Stimulated activated CD4-positive, alpha-beta T cell treated with anti-CD3 and anti-CD28 coated beads, Interleukin-1b, Interleukin-23, amount 100 ng/mL, for 48 hours (primary cell): ENCODE data around the gene SPRING1.

Experiments used
- DNase-seq: peaks from one replicate; pipeline ENCODE4 v3.0.0-alpha.2; 2020

The SPRING1 gene

DNA sequence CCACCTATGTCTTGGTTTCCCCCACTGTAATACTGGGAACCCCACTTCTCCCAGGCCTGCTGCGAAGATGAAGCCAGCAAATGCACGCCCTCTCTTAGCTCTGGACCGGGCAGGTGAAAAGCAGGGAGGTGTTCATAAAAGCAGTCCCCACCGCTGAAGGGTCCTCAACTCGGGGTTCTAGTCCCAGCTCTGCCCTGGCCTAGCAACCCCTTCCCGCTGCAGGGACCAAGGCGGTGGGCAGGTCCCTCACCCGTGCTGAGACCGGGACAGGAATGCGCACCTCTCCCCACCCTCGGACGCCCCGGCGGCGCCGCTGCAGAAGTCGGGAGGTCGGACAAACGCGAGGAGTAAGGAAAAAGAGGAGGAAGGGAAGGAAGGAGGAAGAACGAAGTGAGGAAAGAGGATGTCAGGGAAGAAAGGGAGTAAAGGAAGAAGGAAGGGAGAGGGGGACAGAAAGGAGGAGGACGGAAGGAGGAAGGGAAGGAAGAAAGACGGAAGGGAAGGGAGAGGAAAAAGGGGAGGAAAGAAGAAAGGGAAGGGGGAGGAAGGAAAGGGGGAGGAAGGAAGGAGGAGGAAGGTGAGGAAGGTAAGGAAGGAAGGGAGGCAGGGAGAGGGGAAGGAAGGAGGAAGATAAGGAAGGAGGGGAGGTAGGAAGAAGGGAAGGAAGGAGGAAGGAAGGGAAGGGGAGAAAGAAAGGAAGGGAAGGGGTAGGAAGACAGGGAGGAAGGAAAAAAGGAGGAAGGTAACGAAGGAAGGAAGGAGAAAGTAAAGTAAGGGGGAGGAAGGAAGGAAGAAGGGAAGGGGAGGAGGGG, 701 bp downstream of the SPRING1 start:
- no peak for DNase-seq

DNA sequence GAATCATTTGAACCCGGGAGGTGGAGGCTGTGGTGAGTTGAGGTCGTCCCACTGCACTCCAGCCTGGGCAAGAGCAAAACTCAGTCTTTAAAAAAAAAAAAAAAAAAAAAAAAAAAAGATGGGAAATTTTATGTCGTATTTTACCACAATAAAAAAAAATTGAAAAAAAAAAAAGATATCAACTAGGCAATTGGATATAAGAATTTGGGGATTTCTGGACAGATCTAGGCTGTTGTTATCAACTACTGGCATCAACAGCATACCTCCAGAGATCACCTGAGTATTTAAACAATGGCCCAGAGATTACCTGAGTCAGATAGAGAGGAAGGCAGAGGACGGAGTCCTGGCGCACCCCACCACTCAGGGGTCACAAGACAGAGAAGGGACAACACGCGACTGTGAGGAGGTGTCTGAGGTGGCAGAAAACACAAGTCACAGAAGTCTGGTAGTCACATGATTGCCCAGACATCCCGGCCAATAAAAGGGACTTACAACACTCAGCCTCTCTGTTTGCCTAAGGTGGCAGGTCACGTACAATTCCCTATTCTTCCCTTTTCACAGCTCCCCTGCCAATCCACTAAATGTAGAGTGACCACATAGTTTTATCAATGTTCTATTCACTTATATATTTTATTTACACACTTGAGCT, 1.8 kb downstream of the SPRING1 start:
- no peak for DNase-seq

DNA sequence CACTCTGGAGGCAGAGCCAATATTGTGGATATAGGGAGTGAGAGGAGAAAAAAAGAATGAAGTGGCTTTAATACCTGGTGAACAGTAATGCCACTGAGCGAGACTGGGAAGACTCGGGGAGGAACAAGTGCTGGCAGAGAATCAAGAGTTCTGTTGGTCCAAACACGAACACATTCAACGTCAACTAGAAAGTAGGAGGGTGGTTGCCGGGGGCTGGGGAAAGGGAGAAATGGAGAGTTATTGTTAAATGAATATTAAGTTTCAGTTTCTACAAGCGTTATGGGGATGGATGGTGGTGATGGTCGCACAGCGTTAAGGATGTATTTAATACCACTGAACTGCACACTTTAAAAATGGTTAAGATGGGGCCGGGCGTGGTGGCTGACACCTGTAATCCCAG, 2.8 kb downstream of the SPRING1 start:
- no peak for DNase-seq

DNA sequence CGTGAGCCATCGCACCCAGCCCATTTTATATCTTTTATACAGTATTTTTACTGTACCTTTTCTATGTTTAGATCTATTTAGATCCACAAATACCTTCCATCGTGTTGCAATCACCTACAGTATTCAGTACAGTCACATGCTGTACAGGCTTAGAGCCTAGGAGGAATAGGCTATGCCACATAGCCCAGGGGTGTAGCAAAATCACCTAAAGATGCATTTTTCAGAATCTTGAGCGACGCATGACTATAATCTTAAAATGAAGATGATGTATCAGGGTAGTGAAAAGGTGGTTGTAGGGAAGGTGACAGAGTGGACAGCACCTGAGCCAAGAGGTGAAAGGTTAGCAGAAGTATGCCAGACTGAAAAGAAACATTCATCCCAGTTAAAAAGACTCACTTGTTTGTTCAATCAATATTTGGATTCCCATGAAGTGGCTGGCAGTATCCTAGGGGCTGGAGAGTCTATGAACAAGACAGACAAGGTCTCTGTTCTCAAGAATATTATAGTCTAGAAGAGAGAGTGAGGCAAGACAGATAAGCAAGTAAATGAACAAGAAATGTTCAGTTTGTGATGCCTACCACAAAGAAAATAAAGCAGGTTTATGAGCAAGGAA, 3.6 kb downstream of the SPRING1 start:
- DNase-seq = no peak

DNA sequence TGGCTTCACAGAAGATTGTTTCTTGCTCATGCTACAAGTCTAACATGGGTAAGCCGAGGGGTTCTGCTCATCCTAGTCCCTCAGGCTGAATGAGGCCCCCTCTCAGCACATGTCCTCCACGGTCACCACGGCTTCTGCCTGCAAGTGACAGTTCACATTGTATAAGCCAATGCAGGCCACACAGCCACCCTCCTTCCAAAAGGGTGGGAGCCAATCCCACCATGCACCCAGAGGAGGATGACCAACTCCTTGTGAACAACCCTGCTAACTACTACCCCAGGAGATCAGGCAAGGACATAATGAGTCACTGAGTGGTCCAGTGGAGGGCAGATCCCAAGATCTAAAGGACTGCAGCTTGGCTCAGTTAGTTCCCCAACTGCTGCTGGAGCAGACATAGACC, 6.1 kb downstream of the SPRING1 start:
- no peak for DNase-seq

DNA sequence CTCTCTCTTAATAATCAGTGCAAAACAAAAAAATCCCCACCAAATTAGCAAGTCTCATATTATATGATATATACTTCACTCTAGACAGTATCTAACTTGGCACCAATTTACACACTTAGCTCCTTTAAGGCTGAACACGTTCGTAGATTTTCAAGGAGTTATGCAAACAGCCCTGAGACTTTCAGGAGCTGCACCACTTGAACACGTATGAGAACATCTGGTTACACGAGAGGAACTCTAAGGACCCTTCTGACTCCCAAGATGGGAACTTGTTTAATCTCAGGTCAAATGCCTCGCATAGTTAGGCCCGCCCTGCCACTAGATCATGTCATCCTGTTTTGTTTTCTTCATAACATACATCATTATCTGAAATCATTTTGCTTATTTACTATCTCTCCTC, 10.0 kb downstream of the SPRING1 start:
- DNase-seq = no peak

DNA sequence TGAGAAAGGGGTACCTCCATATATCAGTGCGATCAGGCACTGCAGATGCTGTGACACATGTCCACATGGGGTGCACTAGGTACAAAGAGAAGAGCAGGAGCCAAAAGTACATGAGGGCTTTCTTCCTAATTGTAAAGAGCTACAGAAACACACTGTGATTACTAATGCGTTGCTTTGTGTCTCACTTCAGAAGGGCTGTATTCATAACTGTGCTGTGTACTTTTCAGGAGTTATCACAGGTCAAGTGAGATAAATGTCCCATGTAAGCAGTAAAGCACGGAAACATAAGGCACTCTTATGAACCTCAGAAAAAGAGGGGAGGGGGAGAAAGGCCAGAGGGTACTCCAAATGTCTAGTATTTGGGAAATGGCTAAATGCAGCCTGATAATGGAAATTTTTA, 10.6 kb downstream of the SPRING1 start:
- no peak for DNase-seq

DNA sequence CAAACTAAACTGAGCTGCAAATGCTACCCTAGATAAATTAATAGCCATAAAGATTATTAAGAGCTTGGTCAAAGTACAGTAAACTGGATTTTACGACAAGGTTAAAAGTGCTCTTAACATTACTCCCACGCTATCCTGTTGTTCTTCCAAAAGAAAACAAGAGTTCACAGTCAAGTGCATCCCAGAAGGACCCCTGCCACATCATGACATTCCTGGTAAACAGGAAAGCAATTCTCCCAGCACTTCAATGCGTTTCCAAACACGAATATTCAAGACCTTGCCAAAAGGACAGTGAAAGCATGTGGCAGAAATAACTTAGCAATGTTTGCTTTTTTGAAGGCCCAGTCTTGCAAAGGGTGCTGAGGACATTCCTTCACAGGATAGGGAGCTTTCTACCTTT, 11.2 kb downstream of the SPRING1 start:
- DNase-seq = no peak

DNA sequence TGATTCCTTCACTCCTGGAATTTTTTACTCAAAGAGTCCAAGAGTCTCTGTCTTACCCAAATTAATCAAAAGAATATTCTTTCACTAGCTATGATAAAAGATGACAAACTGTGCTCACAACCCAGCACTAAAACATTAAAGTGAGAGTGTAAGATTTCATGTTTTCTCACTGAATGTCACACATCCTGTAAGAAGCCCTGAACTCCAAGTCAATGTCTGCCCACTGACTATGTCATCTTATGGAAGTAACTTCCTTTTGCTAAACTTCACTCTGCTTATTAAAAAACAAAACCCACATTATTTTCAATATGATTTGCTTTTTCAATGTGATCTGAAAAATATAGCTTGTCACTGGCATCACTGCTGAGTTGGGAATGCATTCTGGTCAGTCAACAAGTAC, 15.6 kb downstream of the SPRING1 start:
- no peak for DNase-seq

DNA sequence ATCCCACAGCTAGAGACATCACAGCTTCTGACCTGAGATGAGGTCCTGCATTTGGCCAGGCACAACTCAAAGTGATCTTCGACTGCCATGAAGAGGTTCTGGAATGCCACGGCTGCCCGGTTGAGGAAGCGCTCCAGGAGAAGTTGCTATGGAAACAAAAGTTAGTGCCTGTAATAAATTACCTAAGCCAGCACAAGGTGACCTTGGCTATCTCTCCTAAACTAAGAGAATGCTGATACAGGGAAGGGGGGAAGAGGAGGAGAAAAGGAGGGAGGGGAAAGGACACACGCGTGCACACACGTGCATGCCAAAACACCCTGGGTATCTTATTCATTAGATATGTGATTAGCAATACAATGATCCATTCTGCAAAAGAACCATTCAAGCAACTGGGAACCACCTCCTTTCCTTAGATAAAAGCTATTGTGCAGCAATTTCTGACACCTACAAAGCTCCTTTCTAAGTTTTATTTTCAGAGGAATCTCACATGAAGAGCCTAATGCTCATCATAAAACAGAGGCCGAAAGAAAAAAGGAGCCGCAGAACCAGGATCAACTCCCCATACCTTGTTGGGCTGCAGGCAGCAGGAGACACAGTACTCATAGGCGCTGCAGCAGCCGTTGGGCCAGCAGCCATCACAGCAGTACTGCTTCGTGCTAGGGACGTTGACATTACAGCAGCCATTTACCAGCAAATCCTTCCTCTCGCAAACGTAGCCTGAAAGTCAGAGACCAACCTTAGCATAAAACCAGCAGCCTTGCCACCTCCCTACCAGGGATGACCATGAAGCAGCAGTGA, 17.9 kb downstream of the SPRING1 start:
- DNase-seq = no peak

DNA sequence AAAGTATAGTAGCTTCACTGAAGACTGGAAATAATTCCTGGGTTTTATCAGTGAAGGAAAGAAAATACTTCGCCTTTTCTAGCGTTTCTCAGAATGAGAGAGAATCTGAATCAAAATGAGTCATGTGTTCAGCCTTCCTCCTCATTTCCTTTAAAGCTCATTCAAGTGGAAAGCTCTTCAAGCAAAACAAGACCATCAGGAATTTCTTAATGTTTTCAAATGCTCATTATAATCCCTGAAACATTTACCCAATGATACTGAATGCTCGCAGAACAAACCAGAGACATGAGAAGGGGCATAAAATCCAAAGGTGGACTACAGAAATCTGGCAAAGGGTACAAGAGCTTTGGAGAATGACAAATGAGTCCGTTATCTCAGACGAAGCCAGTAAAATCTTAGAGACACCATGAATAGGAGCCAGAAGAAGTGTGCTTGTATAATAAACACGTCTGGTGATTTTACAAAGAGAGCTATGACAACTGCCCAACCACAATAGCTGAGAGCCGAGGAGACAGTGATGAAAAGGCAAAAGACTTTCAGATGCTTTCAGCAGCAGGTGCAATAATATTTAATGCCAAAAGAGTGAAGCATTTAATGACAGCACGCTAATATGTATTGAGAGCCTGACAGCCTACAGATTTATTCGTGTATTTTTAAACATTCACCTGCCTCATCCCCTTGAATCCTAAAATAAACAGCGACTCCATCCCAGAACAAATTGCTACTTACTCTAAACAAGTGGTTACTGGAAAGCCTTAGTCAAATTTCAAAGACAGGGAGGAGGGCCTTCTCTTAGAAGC, 19.0 kb downstream of the SPRING1 start:
- DNase-seq = no peak

DNA sequence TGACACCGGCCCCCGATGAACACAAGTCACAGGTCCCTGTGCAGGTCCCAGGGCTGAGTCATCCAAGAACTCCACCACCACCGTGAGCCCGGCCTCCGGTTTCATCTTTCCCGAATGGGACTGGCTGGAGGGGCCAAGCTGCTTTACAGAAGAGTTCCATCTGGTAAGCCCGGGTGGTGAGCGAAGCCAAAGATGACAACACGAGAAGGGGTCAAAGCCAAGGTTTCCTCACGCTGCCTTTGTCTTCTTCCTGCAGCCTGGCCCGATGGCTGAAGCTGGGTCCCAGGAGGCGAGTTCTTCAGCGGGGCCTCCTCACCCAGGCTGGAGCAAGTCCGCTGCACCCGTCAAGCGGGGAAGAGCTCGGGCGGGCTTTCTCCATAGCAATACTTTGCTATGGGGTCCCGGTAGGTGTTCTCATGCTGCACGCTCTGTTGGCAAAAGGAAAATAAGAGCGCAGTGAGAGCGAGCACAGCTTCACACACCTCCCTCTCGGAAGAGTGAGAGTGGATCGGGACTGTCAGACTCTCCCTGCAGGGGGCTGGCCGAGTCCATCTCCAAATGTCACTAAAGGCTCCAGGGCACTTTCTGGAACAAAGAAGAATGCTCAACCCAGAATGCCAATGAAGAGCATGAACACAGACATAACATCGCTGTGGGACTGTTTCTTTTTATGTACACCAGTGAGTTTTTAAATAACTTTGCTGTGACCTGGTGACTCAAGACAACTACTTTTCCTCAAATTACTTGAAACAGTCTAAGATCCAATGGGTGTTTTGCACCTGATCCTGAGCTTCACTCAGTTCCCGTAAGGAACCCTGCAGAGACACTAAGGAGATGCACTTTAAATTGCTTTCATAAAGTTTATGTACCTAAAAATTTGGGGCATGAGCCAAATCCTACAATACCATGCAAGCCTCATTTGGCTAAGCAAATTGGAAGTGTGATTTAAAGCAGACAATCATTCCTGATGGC, 20.1 kb downstream of the SPRING1 start:
- DNase-seq = no peak

DNA sequence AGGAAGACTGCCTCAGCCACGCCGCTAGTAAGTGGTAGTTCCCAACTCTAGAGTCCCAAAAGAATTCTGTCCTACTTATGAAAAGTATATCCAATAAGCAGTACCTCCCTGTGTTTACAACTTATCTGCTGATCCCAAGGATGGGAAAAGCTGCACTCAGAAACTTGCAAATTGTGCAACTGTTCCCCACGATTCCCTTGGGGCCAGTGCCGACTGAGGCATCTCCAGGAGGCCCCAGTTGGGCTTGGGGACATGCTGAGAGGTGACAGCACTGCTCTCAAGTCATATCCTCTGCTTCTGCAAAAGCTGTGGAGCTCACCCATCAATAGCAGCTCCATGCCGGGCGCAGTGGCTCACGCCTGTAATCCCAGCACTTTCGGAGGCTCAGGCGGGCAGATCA, 23.7 kb downstream of the SPRING1 start:
- no peak for DNase-seq

DNA sequence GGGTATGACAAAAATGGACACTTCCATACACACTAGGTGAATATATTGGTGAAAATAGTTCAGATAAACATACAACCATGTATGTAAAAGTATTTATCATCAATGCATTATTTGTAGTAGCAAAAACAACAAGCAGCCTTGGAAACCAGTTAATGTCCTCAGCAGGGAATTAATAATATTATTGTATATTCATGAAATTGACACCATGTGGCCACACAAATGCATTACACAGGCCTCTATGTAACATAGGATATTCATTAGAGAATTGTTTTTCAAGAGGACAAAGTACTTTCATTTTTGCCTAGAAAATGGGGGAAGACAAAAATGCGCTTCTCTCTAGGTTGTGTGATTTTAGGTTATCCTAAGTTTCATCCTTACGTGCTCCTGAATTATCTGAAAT, 24.3 kb downstream of the SPRING1 start:
- no peak for DNase-seq

DNA sequence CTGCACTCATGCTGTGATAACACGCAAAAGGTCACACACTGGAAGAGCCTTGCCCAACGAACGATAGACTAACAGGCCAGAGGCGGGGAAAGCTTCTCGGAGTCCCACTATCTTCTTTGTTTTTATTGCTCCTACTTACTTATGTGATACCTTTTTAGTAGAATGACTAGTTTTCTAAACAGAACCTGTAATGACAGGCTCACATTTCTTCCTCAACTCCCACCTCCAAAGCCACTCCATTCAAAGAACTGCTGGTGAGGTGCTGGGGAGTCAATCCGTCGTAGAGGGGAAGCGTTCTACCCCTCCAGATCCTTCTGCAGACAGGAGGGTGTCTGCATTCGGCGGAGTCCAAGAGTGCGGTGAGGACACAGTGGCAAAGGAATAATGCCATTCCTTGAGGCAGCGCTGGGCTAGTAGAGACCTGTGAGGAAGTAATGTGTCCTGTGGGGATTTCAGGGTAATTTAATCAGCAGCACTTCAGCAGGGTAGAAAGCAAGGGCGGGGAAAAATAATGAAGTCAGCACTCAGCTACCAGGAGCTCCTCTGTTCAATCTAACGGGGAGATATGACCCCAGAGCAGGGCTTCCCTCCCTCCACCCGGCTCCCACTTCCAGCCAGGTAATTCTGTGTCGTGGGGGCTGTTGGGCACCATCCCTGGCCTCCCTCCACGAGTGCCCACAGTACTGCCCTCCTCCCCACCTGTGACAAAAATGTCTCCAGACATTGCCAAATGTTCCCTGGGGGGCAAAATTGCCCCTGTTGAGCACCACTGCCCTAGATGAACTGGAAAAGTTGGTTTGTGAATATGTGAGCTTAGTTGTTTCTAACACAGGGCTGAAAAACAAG, 25.2 kb downstream of the SPRING1 start:
- no peak for DNase-seq

DNA sequence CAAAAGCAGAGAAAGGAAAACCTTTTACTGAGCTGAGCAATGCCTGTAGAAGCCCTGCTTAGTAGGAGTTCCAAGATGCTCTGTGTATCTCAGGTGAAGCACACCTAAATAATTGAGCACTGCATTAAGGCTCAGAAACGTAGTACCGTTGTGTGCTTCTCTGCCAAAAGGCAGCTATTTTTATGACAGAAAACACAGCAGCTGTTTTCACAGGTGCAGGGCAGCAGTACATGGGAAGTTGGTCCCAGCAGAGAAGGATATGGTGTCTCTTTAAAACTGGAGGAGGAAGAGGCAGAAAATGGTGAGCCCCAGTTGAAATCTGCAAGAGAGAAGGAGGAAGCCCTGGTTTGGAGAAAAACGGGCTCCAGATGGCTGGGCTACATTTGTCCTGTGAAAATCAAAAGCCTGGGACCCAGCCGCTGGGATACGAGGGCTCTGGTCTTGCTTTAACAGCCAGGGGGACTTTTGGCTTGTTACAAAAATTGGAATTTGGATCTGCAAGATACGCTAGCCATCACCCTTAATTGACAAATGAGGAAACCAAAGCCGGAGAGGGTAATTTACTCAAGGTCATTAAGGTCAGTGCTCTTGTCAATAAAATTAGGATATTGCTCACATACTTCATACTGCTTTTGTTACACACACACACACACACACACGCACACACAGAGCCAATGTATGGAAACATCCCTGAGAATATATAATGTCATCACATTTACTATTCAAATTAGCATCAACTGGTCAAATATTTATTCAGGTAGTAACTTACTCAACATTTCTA, 27.3 kb downstream of the SPRING1 start:
- no peak for DNase-seq

DNA sequence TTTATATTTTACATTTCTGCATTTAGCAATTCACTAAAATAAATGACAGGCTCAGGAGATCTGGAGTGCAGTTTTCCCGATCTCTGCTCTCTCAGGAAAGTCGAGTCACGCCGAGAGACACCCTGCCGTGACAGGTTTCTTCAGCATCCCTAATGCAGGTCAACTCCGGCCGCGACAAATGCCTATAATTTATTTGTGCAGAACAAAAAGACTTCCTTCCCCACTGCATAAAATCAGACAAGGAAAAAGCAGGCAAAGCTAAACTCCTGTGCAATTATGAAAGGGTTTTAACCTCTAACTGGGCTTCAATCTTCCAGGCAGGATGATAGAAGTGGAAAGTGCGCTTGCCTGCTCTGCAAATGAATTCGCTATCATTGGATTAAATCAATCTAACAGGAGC, 28.1 kb downstream of the SPRING1 start:
- no peak for DNase-seq

DNA sequence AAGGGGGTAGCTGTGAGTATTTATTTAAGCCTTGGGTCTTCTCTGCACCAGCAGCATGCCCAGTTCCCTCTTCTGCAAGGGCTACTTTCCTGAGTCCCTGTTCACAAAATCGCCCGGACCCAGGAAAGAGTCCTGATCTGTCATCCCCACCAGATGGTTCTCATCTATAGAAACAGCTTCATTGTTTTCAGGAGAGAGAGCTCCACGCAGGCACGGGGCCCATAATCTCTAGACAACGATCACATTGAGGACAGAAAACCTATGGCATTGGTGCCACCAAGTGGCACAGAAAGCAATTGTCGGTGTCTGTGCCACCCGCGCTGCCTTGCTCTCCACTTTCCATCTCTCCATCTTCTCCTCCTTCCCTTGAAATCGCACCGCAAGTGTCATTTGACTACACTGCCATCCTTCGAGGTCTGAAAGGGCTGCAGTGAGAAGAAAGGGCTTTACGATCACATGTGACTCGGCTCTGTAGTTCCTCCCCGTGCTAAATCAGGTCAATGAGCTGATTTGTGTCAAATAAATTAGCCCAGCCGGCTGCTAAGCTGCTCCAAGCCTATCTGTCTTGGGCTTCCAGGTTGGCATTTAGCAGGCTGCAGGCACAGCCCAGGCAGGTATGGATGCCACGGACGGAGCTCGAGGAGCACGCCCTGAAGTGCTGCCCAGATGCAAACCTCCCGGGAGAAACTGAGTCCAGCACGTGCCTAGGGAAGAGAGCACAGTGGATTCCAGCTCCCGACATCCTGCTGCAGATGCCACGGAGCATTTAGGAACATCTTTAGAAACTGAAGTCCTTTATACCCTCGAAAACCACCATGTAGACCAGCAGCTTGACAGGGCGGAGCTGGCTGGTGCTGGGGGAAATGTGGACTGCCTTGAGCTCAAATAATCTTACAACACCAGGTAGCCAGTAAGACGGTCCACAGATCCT, 28.8 kb downstream of the SPRING1 start:
- peak; percentile 44 for DNase-seq
